K562 treated with DMSO at 1 percent for 4 hours (cell line): Measurements from ENCODE around the gene MAP4K2. TPM values are rescaled to one million over a fixed set of nuclear protein-coding genes. Genes with fewer than 3 reads are reported as not detected.

Source experiments
- total RNA-seq: library from RNA; unstranded; fragments of 300-600 nt; gene quantifications from 2 replicates; pipeline ENCODE4 v1.2.3, GENCODE V29; 2022; ENCODE audit not compliant: insufficient read depth

MAP4K2 gene
- 11.2 and 18.1 TPM in 2 replicates for total RNA-seq

DNA sequence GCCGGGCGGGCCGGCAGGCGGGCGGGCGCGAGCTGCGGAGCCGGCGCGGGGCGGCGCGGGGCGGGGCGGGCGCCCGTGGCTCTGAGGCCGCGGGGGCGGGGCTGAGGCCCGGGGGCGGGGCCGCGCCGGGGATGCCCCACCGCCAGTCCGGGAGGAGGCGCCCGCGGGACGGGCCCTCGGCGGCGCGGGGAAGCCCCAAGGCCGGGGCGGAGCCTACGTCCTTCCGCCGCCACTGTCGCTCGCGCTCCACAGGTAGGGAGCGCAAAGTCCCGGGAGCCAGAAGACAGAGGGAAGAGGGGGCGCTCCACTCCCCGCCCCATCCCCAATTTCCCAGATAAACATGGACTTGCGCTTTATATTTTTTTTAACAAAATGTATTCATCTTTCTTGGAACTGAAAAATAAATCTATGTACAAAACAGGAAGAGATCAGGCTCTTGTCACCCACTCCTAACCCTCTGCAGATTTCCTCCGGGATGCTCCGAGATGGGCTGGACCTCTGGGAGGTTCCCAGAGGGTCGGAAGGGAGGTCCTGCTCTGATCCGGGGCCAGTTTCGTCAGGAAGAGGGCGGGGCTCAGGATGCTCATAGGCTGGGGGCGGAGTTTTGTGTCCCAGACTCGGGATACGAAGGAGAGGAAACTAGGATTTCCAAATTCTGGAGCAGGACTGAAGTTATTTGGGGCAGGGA is at the start of gene MAP4K2:
Gene MAP4K2 (minus strand): TSS at position 57 of the 688 bp plus-strand sequence. CDS start 65 bp downstream, outside the sequence.

DNA sequence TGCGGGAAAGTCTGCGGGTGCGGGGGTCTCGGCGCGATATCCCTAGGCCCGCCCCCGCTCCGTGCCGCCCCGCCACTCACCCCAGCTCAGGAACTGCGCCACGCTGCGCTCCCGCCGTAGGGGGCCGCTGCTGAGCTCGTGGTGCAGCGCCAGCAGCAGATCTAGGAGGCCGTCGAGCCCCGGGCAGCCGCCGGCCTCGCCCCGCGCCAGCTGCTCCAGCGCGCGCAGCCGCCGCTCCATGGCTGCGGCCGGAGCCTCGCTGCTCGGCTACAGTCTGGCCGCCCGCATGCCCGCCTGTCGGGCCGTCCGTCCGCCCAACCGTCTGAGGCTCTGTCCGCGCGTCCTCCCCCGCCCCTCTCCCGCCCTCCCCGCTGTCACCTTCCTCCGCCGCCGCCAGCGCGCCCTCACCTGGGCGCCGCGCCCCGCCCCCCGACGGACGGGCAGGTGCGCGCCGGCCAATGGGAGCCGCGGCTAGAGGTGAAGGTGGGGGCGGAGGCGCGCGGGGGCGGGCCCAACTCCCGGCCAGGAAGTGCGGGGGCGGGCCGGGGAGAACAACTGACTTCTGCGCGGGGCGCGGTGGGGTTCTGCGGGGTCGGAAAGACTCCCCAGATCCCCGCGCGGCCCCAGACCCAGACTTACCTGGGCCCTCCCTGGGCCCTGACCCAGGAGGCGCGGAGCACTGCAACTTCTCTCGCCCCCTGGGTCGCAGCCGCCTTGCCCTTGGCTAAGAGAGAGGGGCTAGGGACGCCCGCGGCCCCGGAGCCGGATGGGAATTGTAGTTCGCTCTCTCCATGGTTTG is 41.5 kb upstream of the MAP4K2 start, which contains the start of gene CDC42BPG:
Gene CDC42BPG (minus strand): TSS at position 324 of the 799 bp plus-strand sequence. CDS start 84 bp downstream, at position 240.

DNA sequence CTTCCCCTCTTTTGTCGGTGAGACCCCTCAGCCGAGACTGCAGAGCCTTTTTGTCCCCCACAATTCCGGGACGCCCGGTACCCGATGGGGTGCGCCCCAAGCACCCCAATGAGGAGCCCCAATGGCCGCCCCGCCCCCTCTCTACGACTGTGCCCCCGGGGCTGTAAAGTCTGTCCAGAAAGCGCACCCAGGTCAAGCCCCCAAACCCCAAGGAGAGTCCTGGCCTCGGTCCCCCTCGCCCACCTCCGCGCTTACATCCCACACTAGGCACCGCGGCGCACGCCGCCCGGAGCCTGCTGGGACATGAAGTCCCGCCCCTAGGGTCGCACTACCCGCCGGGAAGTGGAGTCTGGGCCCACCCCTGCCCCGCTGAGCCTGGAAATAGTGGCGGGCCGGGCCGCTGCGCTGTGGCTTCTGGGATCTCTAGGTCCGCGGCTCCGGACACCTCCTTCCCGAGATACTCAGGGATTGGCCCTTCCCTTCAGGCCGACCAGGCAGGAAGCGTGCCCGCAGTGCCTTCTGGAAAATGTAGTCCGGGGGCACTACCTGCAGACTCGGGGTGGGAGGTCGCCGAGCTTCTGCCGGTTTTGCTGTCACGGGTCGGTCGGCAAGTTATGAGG is 7.4 kb upstream of the MAP4K2 start, which contains the start of gene MEN1:
Gene MEN1 (minus strand): TSS at position 281 of the 620 bp plus-strand sequence. CDS start 442 bp downstream, outside the sequence.

DNA sequence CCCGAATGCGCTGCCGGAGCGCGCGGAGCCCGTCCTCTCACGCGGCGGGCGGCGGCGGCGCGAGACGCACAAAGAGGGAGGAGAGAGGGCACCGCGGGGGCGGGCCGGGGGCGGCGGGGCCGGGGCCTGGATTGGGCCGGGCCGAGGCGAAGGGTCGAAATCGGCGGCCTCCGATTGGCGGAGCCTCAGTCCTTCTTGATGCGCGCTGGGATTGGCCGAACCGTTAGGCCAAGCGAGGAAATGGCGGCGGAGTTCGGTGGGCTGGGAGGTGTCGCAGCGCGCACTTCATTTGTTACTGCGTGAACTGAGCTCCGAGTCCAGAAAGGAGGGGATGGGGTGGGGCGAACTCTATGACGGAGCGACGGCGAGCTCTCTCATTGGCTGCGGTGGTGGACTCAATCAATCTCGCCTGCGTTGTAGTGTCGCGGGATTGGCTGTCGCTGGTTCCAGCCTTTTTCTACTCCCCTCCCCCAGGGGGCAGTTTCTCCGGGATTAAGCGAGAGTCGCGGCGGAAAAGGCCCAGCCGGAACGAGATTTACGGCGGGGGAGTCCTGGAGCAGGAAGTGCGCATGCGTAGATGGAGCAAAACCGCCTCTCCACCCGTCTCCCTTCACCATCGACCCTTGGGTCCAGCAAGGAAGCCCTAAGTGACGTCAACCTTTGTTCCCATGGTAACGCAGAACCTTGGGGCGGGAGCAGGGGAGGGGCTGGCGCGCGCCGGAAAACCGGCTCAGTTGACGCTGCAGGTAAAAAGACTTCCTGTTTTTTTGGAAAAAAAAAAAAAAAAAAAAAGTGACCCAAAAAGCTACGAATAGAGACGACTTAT is 24.3 kb downstream of the MAP4K2 start, which contains the start of gene SF1:
Gene SF1 (minus strand): TSS at position 70 of the 826 bp plus-strand sequence. CDS start 150 bp downstream, outside the sequence.

GRCh38 chr11:64759722-64760719 is 43.0 kb downstream of the MAP4K2 start, which contains the start of gene PYGM:
TSS of gene PYGM (minus strand) at chr11:64759974. CDS start at chr11:64759898, 76 bp downstream.

DNA sequence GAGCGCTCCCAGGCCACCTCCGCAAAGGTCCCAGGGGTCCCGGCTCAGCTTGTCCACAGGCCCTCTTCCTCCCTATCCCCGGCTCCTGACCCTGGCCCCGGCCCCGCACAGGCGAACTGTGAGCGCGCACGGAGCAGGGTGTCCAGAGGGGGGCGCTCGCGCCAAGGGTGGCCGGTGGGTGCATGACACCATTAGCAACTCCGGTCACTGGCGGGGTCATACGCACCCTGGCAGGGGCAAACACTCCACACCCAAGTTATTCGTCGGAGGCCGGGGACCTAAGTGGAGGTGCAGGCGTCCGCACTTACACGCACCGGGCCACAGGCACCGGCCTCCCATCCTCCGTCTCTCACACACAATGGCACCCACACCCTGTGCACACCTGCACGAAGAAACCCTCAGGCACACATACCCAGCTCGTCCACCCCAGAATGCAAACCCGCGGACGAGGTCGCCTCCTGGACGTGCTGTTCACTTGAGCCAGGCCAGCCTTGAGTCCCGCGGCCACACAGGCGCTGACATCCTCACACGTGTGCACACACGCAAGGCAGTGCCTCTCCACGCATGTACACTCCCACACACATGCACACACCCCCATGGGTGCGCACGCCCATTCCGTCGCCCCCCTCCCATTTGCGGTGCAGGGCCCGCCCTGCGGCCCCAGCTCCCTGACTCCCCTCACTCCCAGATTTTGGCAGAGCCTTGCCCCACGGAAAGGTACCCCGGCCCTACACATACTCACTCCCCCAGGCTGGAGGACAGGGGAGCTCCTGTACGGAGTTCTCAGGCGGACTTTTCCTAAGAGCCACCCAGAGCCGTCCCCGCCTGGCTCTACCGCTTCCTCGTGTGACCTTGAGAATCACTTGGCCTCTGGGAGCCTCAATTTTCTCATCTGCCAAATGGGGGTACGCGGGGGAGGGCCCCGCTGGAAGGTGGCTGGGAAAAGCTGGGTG is 59.1 kb downstream of the MAP4K2 start, which contains the start of gene RASGRP2:
Gene RASGRP2 (minus strand): TSS at position 552 of the 953 bp plus-strand sequence. CDS start 1,276 bp downstream, outside the sequence.

Other genes starting within 250 kb of the MAP4K2 start
- gene SLC22A11, start 247.3 kb downstream of the MAP4K2 start, total RNA-seq: not detected in 2 replicates
- gene SLC22A12, start 212.0 kb downstream of the MAP4K2 start, total RNA-seq: not detected in 2 replicates
- not detected in 2 replicates for gene NRXN2, start 80.0 kb downstream of the MAP4K2 start, total RNA-seq
- 10.1 and 12.5 TPM in 2 replicates for gene RASGRP2, start 59.1 kb downstream of the MAP4K2 start, total RNA-seq
- gene PYGM, start 43.2 kb downstream of the MAP4K2 start, total RNA-seq: 5.3 and 9.5 TPM in 2 replicates
- gene SF1, start 24.7 kb downstream of the MAP4K2 start, total RNA-seq: 148 and 194 TPM in 2 replicates
- gene MEN1, start 7.3 kb upstream of the MAP4K2 start, total RNA-seq: 40.1 and 42.7 TPM in 2 replicates
- gene CDC42BPG, start 41.4 kb upstream of the MAP4K2 start, total RNA-seq: 5.1 and 15.3 TPM in 2 replicates
- 46.2 and 57.9 TPM in 2 replicates for gene EHD1, start 75.4 kb upstream of the MAP4K2 start, total RNA-seq
- 28.1 and 38.9 TPM in 2 replicates for gene ATG2A, start 114.0 kb upstream of the MAP4K2 start, total RNA-seq
- 8.5 and 13.9 TPM in 2 replicates for gene PPP2R5B, start 121.5 kb upstream of the MAP4K2 start, total RNA-seq
- not detected in 2 replicates for gene GPHA2, start 132.7 kb upstream of the MAP4K2 start, total RNA-seq
- gene MAJIN, start 168.9 kb upstream of the MAP4K2 start, total RNA-seq: not detected in 2 replicates
- gene BATF2, start 193.8 kb upstream of the MAP4K2 start, total RNA-seq: 4.3 and 5.6 TPM in 2 replicates
- gene ARL2, start 210.9 kb upstream of the MAP4K2 start, total RNA-seq: 166 and 168 TPM in 2 replicates
- gene SNX15, start 224.2 kb upstream of the MAP4K2 start, total RNA-seq: 33.8 and 37.5 TPM in 2 replicates
- 50.3 and 51.3 TPM in 2 replicates for gene SAC3D1, start 238.0 kb upstream of the MAP4K2 start, total RNA-seq